Bronchial epithelial cell (primary cell): ENCODE results near the gene HEXIM2. TPM values are rescaled to one million over a fixed set of nuclear protein-coding genes. Genes with fewer than 3 reads are reported as not detected.
"Not testable (repeated sequence)": the region's sequence is repeated elsewhere in the genome, so short reads cannot be mapped to it uniquely, and the experiment has no call there.

Experiments used
- DNase-seq: peaks from one replicate; pipeline ENCODE4 v3.0.0-alpha.2; 2010; ENCODE audit warnings: low read depth
- FAIRE-seq: peaks from 2 replicates; lab custom pipeline; 2011; peaks lifted over from hg19 to GRCh38; lab: Jason Lieb, UNC
- H3K27me3 ChIP-seq: 2 replicates; pipeline ENCODE4 v1.5.1; 2011; ENCODE audit warnings: low read length; ENCODE audit not compliant: control insufficient read depth, insufficient read depth
- H3K36me3 ChIP-seq: 2 replicates; pipeline ENCODE4 v1.5.1; 2011; ENCODE audit warnings: low read length; ENCODE audit not compliant: control insufficient read depth, insufficient read depth
- H3K4me3 ChIP-seq: 2 replicates; pipeline ENCODE4 v1.5.1; 2011; ENCODE audit warnings: mild to moderate bottlenecking, low read depth, low read length, control low read depth
- total RNA-seq: library from RNA; depleted of rRNA; stranded (reverse); fragments of >200 nt; gene quantifications from 2 replicates; pipeline ENCODE4 v1.2.1, GENCODE V29; 2014
- TF ChIP-seq, protein P1 (sequence below): IDR thresholded peaks from 2 replicates; pipeline ENCODE4 v1.5.1; 2011; ENCODE audit warnings: mild to moderate bottlenecking, moderate library complexity, low read length, control low read depth, inconsistent platforms; ENCODE audit not compliant: insufficient read depth, severe bottlenecking

The HEXIM2 gene
- total RNA-seq, 1 donor from 2014 or later: 4.7 TPM

GRCh38 chr17:45119964-45120363, 41.7 kb upstream of the HEXIM2 start:
- FAIRE-seq: no peak
- H3K4me3 ChIP-seq: no peak overlapping the region

DNA sequence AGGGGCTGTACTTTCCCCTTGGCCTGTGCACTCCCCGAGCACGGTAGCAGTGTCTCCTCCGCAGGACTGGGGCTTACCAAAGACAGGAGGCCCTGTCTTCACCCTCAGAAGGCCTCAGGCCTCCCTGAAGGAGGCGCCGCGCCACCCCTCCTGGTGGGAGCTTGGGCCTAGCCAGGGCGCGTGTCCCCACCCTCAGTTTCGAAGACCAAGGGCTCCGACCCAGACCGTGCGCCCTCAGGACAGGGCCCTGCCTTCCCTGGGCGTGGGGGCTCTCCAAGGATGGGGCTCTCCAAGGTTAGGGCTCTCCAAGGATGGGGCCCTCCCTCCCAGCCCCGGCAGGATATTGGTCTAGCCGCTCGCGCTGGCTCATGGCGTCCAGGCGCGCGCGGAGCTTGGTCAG, 41.1 kb upstream of the HEXIM2 start:
- TF ChIP-seq, protein P1, sequence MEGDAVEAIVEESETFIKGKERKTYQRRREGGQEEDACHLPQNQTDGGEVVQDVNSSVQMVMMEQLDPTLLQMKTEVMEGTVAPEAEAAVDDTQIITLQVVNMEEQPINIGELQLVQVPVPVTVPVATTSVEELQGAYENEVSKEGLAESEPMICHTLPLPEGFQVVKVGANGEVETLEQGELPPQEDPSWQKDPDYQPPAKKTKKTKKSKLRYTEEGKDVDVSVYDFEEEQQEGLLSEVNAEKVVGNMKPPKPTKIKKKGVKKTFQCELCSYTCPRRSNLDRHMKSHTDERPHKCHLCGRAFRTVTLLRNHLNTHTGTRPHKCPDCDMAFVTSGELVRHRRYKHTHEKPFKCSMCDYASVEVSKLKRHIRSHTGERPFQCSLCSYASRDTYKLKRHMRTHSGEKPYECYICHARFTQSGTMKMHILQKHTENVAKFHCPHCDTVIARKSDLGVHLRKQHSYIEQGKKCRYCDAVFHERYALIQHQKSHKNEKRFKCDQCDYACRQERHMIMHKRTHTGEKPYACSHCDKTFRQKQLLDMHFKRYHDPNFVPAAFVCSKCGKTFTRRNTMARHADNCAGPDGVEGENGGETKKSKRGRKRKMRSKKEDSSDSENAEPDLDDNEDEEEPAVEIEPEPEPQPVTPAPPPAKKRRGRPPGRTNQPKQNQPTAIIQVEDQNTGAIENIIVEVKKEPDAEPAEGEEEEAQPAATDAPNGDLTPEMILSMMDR: no peak
- FAIRE-seq (no peak), DNase-seq (no peak)
- H3K27me3 ChIP-seq: no peaks in the 10 kb centered on the region
- no peak overlapping the region for H3K4me3 ChIP-seq
- peaks cover 10% of the 10 kb centered on the region for H3K36me3 ChIP-seq

More at GRCh38 chr17:45119964-45120363, 41.7 kb upstream of the HEXIM2 start:
- Histone ChIP-seq H3K36me3 (peaks cover 12% of the 10 kb centered on the region), H3K27me3 (no peaks in the 10 kb centered on the region)
- TF ChIP-seq, protein P1: no peak
- no peak for DNase-seq

DNA sequence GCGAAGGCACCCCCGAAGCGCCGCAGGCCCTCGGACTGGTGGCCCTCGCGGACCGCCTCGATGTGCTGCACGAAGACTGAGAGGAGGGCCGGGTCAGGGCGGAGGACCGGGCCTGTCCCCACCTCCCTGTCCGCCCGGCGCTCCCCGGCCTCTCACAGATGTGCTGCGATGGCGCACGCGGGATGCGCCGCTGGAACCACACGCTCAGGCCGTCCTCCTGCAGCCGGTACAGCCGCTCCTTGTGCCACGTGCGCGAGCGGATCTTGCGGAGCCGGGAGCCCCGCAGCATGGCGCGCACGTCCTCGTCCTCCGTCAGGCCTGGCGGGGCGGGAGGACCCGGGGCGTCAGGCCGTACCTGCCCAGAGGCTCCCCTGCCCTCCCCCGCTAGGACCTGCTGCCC, 40.6 kb upstream of the HEXIM2 start:
- Histone ChIP-seq H3K4me3 (no peak overlapping the region), H3K36me3 (peaks cover 9% of the 10 kb centered on the region), H3K27me3 (no peaks in the 10 kb centered on the region)
- TF ChIP-seq, protein P1: no peak
- no peak for FAIRE-seq
- no peak for DNase-seq

- H3K27me3 ChIP-seq: no peaks in the 10 kb centered on the region
- H3K36me3 ChIP-seq: peaks cover 2% of the 10 kb centered on the region
- DNase-seq (no peak), FAIRE-seq (no peak)
- TF ChIP-seq, protein P1: no peak
- H3K4me3 ChIP-seq: no peak overlapping the region
Observed at GRCh38 chr17:45123076-45123770, 38.5 kb upstream of the HEXIM2 start.

- Histone ChIP-seq H3K27me3 (no peaks in the 10 kb centered on the region), H3K36me3 (no peaks in the 10 kb centered on the region), H3K4me3 (no peak overlapping the region)
- TF ChIP-seq, protein P1: no peak
- peak; percentile 84 for DNase-seq
- FAIRE-seq: no peak
Observed at GRCh38 chr17:45123930-45124796, 37.5 kb upstream of the HEXIM2 start.

GRCh38 chr17:45124797-45125122, 36.9 kb upstream of the HEXIM2 start:
- not testable (repeated sequence) for H3K27me3 ChIP-seq, FAIRE-seq, DNase-seq, H3K4me3 ChIP-seq, H3K36me3 ChIP-seq
